IPS DF 6.9 (cell line): Measurements from ENCODE around the gene VN1R2.
"Not testable (repeated sequence)": the region's sequence is repeated elsewhere in the genome, so short reads cannot be mapped to it uniquely, and the experiment has no call there.

Source experiments
- DNase-seq: peaks from one replicate; pipeline ENCODE4 v3.0.0-alpha.2; 2013; ENCODE audit warnings: low read depth, low spot score
- H3K27ac ChIP-seq: one replicate; pipeline ENCODE4 v1.5.1; 2013; ENCODE audit warnings: low read length, control low read depth
- H3K27me3 ChIP-seq: 2 replicates; pipeline ENCODE4 v1.6.1; 2013; ENCODE audit warnings: mild to moderate bottlenecking, low read length; ENCODE audit not compliant: control insufficient read depth, insufficient read depth
- H3K36me3 ChIP-seq: 2 replicates; pipeline ENCODE4 v1.6.1; 2013; ENCODE audit warnings: low read length; ENCODE audit not compliant: control insufficient read depth, insufficient read depth
- H3K4me1 ChIP-seq: 2 replicates; pipeline ENCODE4 v1.6.1; 2013; ENCODE audit warnings: low read length; ENCODE audit not compliant: control insufficient read depth, insufficient read depth
- H3K4me3 ChIP-seq: 2 replicates; pipeline ENCODE4 v1.5.1; 2013; ENCODE audit warnings: mild to moderate bottlenecking, low read length
- H3K9me3 ChIP-seq: 2 replicates; pipeline ENCODE4 v1.6.1; 2013; ENCODE audit warnings: low read length, inconsistent platforms; ENCODE audit not compliant: control insufficient read depth, insufficient read depth
- WGBS: extraction: QIAGEN DNeasy Blood & Tissue Kit; methylation state at CpG from one replicate; pipeline ENCODE4 v1.1.7; 2013; ENCODE audit warnings: mixed read lengths, missing lambda C conversion rate; ENCODE audit not compliant: insufficient read length, insufficient coverage; 5-methylcytosine and 5-hydroxymethylcytosine counted together

The VN1R2 gene, protein sequence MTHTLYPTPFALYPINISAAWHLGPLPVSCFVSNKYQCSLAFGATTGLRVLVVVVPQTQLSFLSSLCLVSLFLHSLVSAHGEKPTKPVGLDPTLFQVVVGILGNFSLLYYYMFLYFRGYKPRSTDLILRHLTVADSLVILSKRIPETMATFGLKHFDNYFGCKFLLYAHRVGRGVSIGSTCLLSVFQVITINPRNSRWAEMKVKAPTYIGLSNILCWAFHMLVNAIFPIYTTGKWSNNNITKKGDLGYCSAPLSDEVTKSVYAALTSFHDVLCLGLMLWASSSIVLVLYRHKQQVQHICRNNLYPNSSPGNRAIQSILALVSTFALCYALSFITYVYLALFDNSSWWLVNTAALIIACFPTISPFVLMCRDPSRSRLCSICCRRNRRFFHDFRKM

DNA sequence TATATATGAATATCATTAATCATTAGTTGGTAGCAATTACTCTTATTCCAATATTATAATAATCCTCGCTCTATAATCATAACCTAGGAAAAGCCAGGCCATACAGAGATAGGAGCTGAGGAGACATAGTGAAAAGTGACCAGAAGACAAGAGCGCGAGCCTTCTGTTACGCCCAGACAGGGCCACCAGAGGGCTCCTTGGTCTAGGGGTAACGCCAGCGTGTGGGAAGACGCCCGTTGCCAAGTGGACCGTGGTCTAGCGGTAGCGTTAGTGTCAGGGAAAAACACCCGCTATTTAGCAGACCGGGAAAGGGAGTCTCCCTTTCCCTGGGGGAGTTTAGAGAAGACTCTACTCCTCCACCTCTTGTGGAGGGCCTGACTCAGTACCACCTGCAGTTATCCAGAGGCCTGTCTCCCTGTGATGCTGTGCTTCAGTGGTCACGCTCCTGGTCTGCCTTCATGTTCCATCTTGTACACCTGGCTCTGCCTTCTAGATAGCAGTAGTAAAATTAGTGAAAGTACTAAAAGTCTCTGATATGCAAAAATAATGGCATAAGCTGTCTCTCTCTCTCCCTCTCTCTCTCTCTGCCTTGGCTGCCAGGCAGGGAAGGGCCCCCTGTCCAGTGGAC is at the start of gene VN1R2:
TSS of gene VN1R2 (plus strand) at position 578 of the 628 bp plus-strand sequence. CDS start 84 bp downstream, outside the sequence.
- not testable (repeated sequence) for H3K9me3 ChIP-seq, DNase-seq, H3K4me1 ChIP-seq, H3K27me3 ChIP-seq, H3K4me3 ChIP-seq, H3K27ac ChIP-seq, H3K36me3 ChIP-seq
- no CpG with 5 or more reads among the region's 14 CpGs for WGBS

DNA sequence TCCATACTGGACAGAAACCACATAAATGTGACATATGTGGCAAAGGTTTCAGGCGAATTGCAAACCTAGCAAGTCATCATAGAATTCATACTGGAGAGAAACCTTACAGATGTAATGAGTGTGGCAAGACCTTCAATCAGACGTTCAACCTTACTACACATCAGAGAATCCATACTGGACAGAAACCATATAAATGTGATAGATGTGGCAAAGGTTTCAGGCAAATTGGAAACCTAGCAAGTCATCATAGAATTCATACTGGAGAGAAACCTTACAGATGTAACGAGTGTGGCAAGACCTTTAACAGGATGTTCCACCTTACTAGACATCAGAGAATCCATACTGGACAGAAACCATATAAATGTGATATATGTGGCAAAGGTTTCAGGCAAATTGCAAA is 46.5 kb upstream of the VN1R2 start:
- DNase-seq, H3K36me3 ChIP-seq, H3K27ac ChIP-seq, H3K27me3 ChIP-seq, H3K4me3 ChIP-seq, H3K4me1 ChIP-seq, H3K9me3 ChIP-seq: not testable (repeated sequence)
- no CpG with 5 or more reads among the region's 3 CpGs for WGBS

DNA sequence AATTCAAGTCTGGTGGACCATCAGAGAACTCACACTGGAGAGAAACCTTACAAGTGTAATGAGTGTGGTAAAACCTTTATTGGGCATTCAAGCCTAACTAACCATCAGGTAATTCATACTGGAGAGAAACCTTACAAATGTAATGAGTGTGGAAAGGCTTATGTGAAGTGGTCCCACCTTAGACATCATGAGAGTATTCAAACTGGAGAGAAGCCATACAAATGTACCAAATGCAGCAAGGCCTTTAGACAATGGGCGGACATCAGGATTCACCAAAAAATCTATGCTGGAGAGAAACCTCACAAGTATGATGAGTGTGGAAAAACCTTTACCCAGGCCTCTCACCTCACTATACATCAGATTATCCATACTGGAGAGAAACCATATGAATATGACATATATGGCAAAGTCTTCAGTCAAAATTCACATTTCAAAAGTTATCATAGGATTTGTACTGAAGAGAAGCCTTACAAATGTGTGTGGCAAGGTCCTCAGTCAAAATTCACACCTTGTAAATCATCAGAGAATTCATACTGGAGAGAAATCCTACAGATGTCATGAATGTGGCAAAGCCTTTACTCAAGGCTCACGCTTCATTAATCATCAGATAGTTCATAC is 45.3 kb upstream of the VN1R2 start:
- Histone ChIP-seq H3K36me3 (no peaks in the 10 kb centered on the region), H3K27me3 (no peaks in the 10 kb centered on the region), H3K27ac (no peak overlapping the region), H3K4me1 (no peaks in the 10 kb centered on the region), H3K9me3 (peaks cover 1% of the 10 kb centered on the region; the same call in 1 of the 2 replicates), H3K4me3 (no peak overlapping the region)
- WGBS, result no CpG with 5 or more reads among the region's 2 CpGs
- no peak for DNase-seq

DNA sequence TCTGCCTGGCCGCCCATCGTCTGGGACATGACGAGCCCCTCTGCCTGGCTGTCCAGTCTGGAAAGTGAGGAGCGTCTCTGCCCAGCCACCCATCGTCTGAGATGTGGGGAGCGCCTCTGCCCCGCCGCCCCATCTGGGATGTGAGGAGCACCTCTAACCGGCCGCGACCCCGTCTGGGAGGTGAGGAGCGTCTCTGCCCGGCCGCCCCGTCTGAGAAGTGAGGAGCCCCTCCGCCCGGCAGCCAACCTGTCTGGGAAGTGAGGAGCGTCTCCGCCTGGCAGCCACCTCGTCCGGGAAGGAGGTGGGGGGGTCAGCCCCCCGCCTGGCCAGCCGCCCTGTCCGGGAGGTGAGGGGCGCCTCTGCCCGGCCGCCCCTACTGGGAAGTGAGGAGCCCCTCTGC is 35.4 kb upstream of the VN1R2 start:
- not testable (repeated sequence) for H3K9me3 ChIP-seq, H3K27me3 ChIP-seq, DNase-seq, H3K27ac ChIP-seq, H3K4me1 ChIP-seq, H3K4me3 ChIP-seq, H3K36me3 ChIP-seq
- WGBS, result no CpG with 5 or more reads among the region's 28 CpGs

DNA sequence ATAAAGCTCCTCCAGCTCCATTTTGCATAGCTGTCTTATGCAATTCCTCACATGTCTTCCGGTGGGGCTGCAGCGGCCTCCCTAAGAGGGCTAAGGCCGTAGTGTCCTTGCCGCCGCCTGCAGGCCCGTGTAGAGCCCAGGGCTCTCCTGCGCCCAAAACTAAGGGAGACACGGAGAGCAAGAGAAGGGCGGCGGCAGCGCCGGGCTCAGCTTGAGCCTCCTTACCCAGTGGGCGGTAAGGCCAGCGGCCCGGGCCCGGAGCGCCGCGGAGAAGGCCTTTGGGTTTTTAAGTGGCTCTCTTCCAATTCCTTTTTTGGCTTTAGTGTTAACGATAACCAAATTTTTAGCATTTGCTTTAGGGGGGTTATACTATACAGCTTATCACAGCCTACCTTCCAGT is 33.5 kb upstream of the VN1R2 start:
- H3K4me3 ChIP-seq, result no peak overlapping the region
- DNase-seq, result no peak
- no CpG with 5 or more reads among the region's 20 CpGs for WGBS
- no peak overlapping the region for H3K27ac ChIP-seq
- H3K4me1 ChIP-seq, result no peaks in the 10 kb centered on the region
- no peaks in the 10 kb centered on the region for H3K36me3 ChIP-seq
- H3K9me3 ChIP-seq, result peaks cover 1% of the 10 kb centered on the region
- H3K27me3 ChIP-seq, result no peaks in the 10 kb centered on the region

DNA sequence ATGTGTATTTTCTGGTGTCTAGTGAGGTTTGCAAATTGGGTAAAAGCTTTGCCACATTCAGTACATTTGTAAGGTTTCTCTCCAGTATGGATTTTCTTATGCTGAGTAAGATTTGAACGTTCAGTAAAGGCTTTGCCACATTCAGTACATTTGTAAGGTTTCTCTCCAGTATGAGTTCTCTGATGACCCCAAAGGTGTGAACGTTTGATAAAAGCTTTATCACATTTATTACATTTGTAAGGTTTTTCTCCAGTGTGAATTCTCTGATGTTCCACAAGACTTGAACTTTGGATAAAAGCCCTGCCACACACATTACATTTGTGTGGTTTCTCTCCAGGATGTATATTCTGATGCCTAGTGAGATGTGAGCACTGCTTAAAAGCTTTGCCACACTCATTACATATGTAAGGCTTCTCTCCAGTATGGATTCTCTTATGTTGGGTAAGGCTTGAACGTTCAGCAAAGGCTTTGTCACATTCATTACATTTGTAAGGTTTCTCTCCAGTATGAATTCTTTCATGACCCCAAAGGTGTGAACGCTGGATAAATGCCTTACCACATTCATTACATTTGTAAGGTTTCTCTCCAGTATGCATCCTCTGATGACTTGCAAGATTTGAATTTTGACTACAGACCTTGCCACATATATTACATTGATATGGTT is 20.8 kb upstream of the VN1R2 start:
- Histone ChIP-seq H3K36me3 (peaks cover 13% of the 10 kb centered on the region; the same call in 1 of the 2 replicates), H3K27me3 (no peaks in the 10 kb centered on the region), H3K4me1 (no peaks in the 10 kb centered on the region), H3K9me3 (peaks cover 7% of the 10 kb centered on the region), H3K27ac (no peak overlapping the region), H3K4me3 (no peak overlapping the region)
- no peak for DNase-seq
- WGBS, result no CpG with 5 or more reads among the region's 4 CpGs

DNA sequence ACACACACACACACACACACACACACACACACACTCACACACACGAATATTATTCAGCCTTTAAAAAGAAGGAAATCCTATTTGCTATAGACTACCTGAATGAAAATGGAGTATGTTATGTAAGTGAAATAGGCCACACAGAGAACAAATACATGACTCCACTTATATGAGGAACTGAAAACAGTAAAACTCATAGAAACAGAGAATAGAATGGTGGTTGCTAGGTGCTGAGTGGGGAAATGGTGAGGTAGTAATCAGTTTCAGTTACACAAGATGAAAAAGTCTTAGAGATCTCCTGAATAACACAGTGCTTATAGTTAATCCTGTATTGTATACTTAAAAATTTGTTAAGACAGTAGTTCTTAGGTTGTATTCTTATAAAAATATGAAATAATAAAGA is 11.6 kb upstream of the VN1R2 start:
- no peaks in the 10 kb centered on the region for H3K9me3 ChIP-seq
- H3K4me1 ChIP-seq, result no peaks in the 10 kb centered on the region
- DNase-seq, result no peak
- WGBS, result no CpG with 5 or more reads among the region's 1 CpG
- no peak overlapping the region for H3K27ac ChIP-seq
- peaks cover 6% of the 10 kb centered on the region; the same call in 1 of the 2 replicates for H3K36me3 ChIP-seq
- no peak overlapping the region for H3K4me3 ChIP-seq
- no peaks in the 10 kb centered on the region for H3K27me3 ChIP-seq

DNA sequence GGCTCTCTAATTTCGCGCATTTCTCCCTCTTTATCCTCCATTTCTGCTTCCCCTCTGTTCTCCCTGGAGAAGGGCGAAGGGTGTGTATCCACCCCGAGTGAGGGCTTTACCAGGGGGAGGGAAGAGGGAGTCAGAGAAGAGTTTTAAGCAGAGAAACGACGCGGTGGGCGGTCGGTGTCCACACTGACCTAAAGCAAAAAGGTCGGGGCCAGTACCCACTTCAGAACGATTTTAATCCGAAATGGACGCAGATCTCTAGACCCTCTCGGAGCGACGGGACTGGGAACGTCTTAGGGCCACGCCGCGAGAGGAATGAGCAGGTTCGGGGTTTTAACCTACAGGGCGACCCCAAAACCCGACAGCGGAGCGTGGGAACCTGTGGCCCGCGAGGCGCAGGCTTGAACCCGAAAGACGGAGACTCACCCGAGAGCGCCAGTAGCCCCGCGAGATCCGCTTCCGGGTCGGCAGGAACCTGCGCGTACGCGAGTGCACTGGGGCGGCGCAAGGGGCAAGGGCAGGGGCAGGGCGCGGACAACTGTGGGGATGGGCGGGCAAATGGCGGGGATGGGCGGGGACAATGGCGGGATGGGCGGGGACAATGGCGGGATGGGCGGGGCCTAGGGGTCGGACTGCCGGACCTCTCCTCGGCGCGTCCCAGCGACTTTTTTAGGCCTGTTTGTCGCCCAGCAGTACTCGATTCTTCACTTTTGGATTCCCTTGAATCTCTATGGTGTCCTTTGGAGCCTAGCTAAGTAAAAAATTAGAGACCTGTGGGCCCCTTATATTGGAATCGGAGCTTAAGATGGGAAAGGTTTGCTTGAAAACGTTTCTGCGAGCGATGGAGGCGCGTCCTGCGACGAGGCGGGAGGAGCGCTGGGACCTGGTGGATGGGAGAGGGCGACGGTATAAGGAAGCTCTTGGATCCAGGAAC is 3.4 kb upstream of the VN1R2 start, which contains the start of gene ZNF677:
TSS of gene ZNF677 (minus strand) at position 463 of the 931 bp plus-strand sequence. CDS start 3,323 bp downstream, outside the sequence.
- peaks cover 3% of the 10 kb centered on the region; the same call in 1 of the 2 replicates for H3K36me3 ChIP-seq
- H3K9me3 ChIP-seq, result no peaks in the 10 kb centered on the region
- H3K4me3 ChIP-seq, result peak within 1 kb of the TSS; percentile 86
- DNase-seq, result peak; percentile 47
- no peaks in the 10 kb centered on the region for H3K4me1 ChIP-seq
- no peaks in the 10 kb centered on the region for H3K27me3 ChIP-seq
- H3K27ac ChIP-seq, result no peak within 1 kb of the TSS
- WGBS, result no CpG with 5 or more reads among the region's 72 CpGs

DNA sequence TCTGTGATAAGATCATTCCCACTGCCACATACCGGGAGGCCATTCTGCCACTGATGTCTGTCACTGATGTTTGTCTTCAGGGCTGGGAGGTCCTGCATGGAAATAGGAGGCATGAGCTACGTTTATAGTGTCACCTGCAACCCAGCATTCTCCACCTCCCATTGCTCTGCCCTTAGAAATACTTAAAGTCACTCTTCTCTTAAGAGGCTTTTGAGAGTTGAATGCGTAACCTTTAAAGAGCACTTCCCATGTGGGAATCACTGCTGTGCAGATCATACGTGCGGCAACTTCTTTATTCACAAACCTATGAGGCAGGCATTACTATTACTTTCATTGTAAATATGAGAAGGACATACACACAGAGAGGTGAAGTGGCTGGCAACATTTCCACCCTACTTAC is 9.5 kb downstream of the VN1R2 start, which contains the start of gene VN1R4:
TSS of gene VN1R4 (minus strand) at position 101 of the 400 bp plus-strand sequence. CDS start at position 43, 58 bp downstream.
- no CpG with 5 or more reads among the region's 5 CpGs for WGBS
- not testable (repeated sequence) for H3K4me1 ChIP-seq, H3K4me3 ChIP-seq, H3K27ac ChIP-seq, H3K27me3 ChIP-seq, DNase-seq, H3K9me3 ChIP-seq, H3K36me3 ChIP-seq
